B cell (primary cell): ENCODE measurements around the gene OR10G3. TPM values are rescaled to one million over a fixed set of nuclear protein-coding genes. Genes with fewer than 3 reads are reported as not detected.

ENCODE experiments used
- ATAC-seq: fragments of 200-7000 bp; cut with Tn5 transposase; one replicate; pipeline ENCODE4 v1.10.0; 2021; ENCODE audit warnings: low read depth, mild to moderate bottlenecking, moderate number of reproducible peaks, moderate library complexity
- CTCF ChIA-PET: fragments of 350-600 bp; sonication (Branson Sonifier 250); formaldehyde crosslinking; loops from one replicate; lab custom pipeline; 2021; ENCODE audit warnings: antibody characterized with exemption, inconsistent platforms; lab: Charles Lee
- POLR2A ChIA-PET: fragments of 350-600 bp; sonication (Branson Sonifier 250); formaldehyde crosslinking; loops from one replicate; lab custom pipeline; 2021; ENCODE audit warnings: antibody characterized with exemption; lab: Charles Lee
- DNase-seq: peaks from one replicate; pipeline ENCODE4 v3.0.0; 2013
- H2AFZ ChIP-seq: 2 replicates; pipeline ENCODE4 v1.6.1; 2012; ENCODE audit warnings: mild to moderate bottlenecking, low read depth, low read length; ENCODE audit not compliant: insufficient read depth, poor library complexity, severe bottlenecking
- H3K27ac ChIP-seq, 2 donors: 1 replicate in 1 of 2; 2 replicates in 1 of 2; pipeline ENCODE4 v1.5.1; 2012 to 2013; ENCODE audit warnings: low read length in 2 of 2, mild to moderate bottlenecking in 2 of 2, moderate library complexity in 1 of 2
- H3K27me3 ChIP-seq, 4 experiments: fragments of 200-600 bp in 1 of 4; sonication (generic) in 1 of 4; replicated peaks in 1 of 4; 1 replicate in 2 of 4; 2 replicates in 2 of 4; pipeline versions ENCODE4 v1.6.1 to v1.7.0; 2013 to 2016; ENCODE audit warnings: low read length in 3 of 4, mild to moderate bottlenecking in 2 of 4, mixed read lengths in 1 of 4, moderate library complexity in 1 of 4; ENCODE audit not compliant: insufficient read depth in 4 of 4, control insufficient read depth in 3 of 4; ENCODE audit errors: control extremely low read depth in 1 of 4
- H3K36me3 ChIP-seq, 2 experiments: replicated peaks in 1 of 2; 1 replicate in 1 of 2; 2 replicates in 1 of 2; pipeline versions ENCODE4 v1.6.1 to v1.7.1; 2013; ENCODE audit warnings: low read length in 1 of 2; ENCODE audit not compliant: insufficient read depth in 2 of 2, control insufficient read depth in 1 of 2; ENCODE audit errors: control extremely low read depth in 1 of 2, extremely low read depth in 1 of 2
- H3K4me1 ChIP-seq, 2 donors: fragments of 200-600 bp in 1 of 2; sonication (generic) in 1 of 2; 1 replicate in 1 of 2; 2 replicates in 1 of 2; pipeline versions ENCODE4 v1.5.1 to v1.6.1; 2013 to 2017; ENCODE audit warnings: low read length in 2 of 2; ENCODE audit not compliant: control insufficient read depth in 2 of 2, insufficient read depth in 2 of 2
- H3K4me2 ChIP-seq: replicated peaks from 2 replicates; pipeline ENCODE3; 2012; ENCODE audit warnings: mild to moderate bottlenecking, low read depth, low read length; ENCODE audit not compliant: poor library complexity, severe bottlenecking
- H3K4me3 ChIP-seq, 5 experiments: fragments of 200-600 bp in 1 of 5; sonication (generic) in 1 of 5; 1 replicate in 3 of 5; 2 replicates in 2 of 5; pipeline versions ENCODE4 v1.5.1 to v1.7.0; 2011 to 2016; ENCODE audit warnings: low read length in 4 of 5, mild to moderate bottlenecking in 4 of 5, low read depth in 2 of 5, control low read depth in 1 of 5, moderate library complexity in 1 of 5; ENCODE audit not compliant: insufficient read depth in 1 of 5; ENCODE audit errors: control extremely low read depth in 1 of 5, extremely low read depth in 1 of 5
- H3K79me2 ChIP-seq: fragments of 200-600 bp; sonication (generic); one replicate; pipeline ENCODE4 v1.6.0; 2016; ENCODE audit warnings: low read length; ENCODE audit not compliant: control insufficient read depth, insufficient read depth
- H3K9ac ChIP-seq: fragments of 200-600 bp; sonication (generic); 2 replicates; pipeline ENCODE4 v1.6.1; 2017; ENCODE audit warnings: mild to moderate bottlenecking, low read length, moderate library complexity
- H3K9me3 ChIP-seq, 3 donors: one replicate each; pipeline versions ENCODE4 v1.6.1 to v1.7.1; 2013; ENCODE audit warnings: low read length in 2 of 3; ENCODE audit not compliant: control insufficient read depth in 2 of 3, insufficient read depth in 1 of 3; ENCODE audit errors: control extremely low read depth in 1 of 3
- H4K20me1 ChIP-seq: 2 replicates; pipeline ENCODE4 v1.6.0; 2012; ENCODE audit warnings: mild to moderate bottlenecking, low read length; ENCODE audit not compliant: insufficient read depth, control insufficient read depth, poor library complexity, severe bottlenecking
- H3K27ac Mint-ChIP-seq: one replicate; pipeline ENCODE4 v1.8.0; 2021; ENCODE audit warnings: mixed read lengths
- H3K27me3 Mint-ChIP-seq: one replicate; pipeline ENCODE4 v1.8.0; 2021; ENCODE audit warnings: mixed read lengths
- H3K4me1 Mint-ChIP-seq: one replicate; pipeline ENCODE4 v1.8.0; 2021; ENCODE audit warnings: mixed read lengths
- H3K4me3 Mint-ChIP-seq: one replicate; pipeline ENCODE4 v1.8.0; 2021; ENCODE audit warnings: mixed read lengths
- H3K9me3 Mint-ChIP-seq: one replicate; pipeline ENCODE4 v1.8.0; 2022; ENCODE audit warnings: mixed read lengths; ENCODE audit not compliant: insufficient read depth
- EZH2 ChIP-seq: IDR thresholded peaks from 2 replicates; pipeline ENCODE4 v1.6.1; 2012; ENCODE audit warnings: borderline replicate concordance, low read depth, mild to moderate bottlenecking, moderate library complexity, low read length; ENCODE audit not compliant: insufficient read depth, poor library complexity, severe bottlenecking
- WGBS: methylation state at CpG from one replicate; pipeline ENCODE4 v1.1.5; 2013; ENCODE audit warnings: missing lambda C conversion rate; ENCODE audit not compliant: insufficient coverage; 5-methylcytosine and 5-hydroxymethylcytosine counted together
- intact Hi-C: fragments of 100-400 bp; cut with micrococcal nuclease; formaldehyde crosslinking; loops from one replicate; pipeline ENCODE4 v1.10.0; 2022
- polyA plus RNA-seq: library from polyadenylated mRNA; depleted of rRNA; stranded (reverse); fragments of >200 nt; gene quantifications from 2 replicates; pipeline ENCODE4 v1.2.3, GENCODE V29; 2012
- total RNA-seq, 2 donors: library from RNA; stranded (reverse); fragments of 120-200 nt in 1 of 2; gene quantifications; 1 replicate in 1 of 2; 2 replicates in 1 of 2; pipeline versions ENCODE4 v1.2.3 to v1.2.4, GENCODE V29; 2013 to 2022
- TF ChIP-seq, protein P1 (sequence below): fragments of 200-600 bp; IDR thresholded peaks from one replicate; pipeline ENCODE4 v1.8.0; 2022; ENCODE audit warnings: antibody characterized with exemption, mild to moderate bottlenecking

OR10G3 gene
- total and polyA plus RNA-seq, 2 donors (not counting 1 experiment from before 2014, with no cell fraction given): not detected

DNA sequence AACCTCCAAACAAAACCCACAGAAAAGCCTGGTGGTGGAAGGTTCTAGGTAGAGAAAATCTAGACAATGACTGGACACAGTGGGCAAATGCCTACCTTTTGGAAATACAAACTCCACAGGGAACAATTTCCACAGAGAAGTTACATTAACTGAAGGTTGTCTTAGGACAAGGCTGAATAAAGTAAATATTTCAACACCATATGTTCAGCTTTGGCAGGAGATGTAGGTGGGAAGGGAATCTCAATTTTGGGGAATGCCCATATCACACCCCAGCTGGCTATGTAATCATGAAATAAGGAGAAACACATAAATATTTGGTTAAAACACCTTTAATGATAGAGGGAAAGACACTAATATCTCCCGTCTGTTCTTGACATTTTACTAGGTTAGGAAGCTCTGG lies 59.1 kb downstream of the OR10G3 start:
- Mint-ChIP-seq H3K27me3 (peaks cover 37% of the 10 kb centered on the region), H3K4me3 (no peak overlapping the region), H3K27ac (no peak overlapping the region), H3K9me3 (no peaks in the 10 kb centered on the region), H3K4me1 (peaks cover 3% of the 10 kb centered on the region)
- DNase-seq (no peak), ATAC-seq (no peak)
- no peaks in the 10 kb centered on the region for H3K4me1 ChIP-seq
- POLR2A ChIA-PET: no interaction called here
- H3K9me3 ChIP-seq: no peaks in the 10 kb centered on the region
- H3K27ac ChIP-seq: no peak overlapping the region
- no peaks in the 10 kb centered on the region for H4K20me1 ChIP-seq
- H3K4me2 ChIP-seq: no peak overlapping the region
- WGBS: no CpG with 5 or more reads among the region's 1 CpG
- H2AFZ ChIP-seq: no peak overlapping the region
- no peak overlapping the region for H3K9ac ChIP-seq
- TF ChIP-seq, protein P1, sequence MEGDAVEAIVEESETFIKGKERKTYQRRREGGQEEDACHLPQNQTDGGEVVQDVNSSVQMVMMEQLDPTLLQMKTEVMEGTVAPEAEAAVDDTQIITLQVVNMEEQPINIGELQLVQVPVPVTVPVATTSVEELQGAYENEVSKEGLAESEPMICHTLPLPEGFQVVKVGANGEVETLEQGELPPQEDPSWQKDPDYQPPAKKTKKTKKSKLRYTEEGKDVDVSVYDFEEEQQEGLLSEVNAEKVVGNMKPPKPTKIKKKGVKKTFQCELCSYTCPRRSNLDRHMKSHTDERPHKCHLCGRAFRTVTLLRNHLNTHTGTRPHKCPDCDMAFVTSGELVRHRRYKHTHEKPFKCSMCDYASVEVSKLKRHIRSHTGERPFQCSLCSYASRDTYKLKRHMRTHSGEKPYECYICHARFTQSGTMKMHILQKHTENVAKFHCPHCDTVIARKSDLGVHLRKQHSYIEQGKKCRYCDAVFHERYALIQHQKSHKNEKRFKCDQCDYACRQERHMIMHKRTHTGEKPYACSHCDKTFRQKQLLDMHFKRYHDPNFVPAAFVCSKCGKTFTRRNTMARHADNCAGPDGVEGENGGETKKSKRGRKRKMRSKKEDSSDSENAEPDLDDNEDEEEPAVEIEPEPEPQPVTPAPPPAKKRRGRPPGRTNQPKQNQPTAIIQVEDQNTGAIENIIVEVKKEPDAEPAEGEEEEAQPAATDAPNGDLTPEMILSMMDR: no peak
- TF ChIP-seq EZH2: no peak
- CTCF ChIA-PET: no interaction called here
- intact Hi-C loops: no loop called here
- H3K27me3 ChIP-seq: peaks cover 0 to 4% (median 2%) of the 10 kb centered on the region in 4 experiments
- no peaks in the 10 kb centered on the region for H3K36me3 ChIP-seq
- H3K4me3 ChIP-seq: no peak overlapping the region
- no peaks in the 10 kb centered on the region for H3K79me2 ChIP-seq

DNA sequence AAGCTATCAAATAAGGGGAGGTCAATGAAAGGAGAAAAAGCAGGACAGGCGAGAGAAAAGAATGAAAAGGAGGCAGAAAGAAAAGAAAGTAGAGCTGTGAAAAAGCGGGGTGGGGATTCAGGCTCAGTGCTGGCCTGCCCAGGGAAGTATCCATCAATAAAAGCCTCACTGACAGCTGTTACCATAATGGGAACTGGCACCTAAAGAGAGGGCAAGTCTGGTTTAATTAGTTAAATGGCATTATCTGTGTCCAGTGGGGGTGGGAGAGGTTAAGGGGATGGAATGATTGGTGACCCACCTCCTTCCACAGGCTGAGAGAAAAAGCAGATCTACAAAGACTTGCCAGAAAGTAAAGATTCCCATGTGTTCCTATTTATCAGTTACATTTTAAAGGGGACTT lies 61.2 kb downstream of the OR10G3 start:
- no peaks in the 10 kb centered on the region for H3K9me3 Mint-ChIP-seq
- CTCF ChIA-PET: no interaction called here

More for the DNA sequence above, 61.2 kb downstream of the OR10G3 start:
- no peak overlapping the region for H3K4me2 ChIP-seq
- peaks cover 33% of the 10 kb centered on the region for H3K27me3 Mint-ChIP-seq
- WGBS: 100% methylated on average over 2 of the region's 2 CpGs
- no peaks in the 10 kb centered on the region for H3K27me3 ChIP-seq
- intact Hi-C loops: no loop called here
- DNase-seq: no peak
- ATAC-seq: no peak
- POLR2A ChIA-PET: no interaction called here
- H4K20me1 ChIP-seq: no peaks in the 10 kb centered on the region
- no peak overlapping the region for H2AFZ ChIP-seq
- H3K36me3 ChIP-seq: no peaks in the 10 kb centered on the region
- no peaks in the 10 kb centered on the region for H3K79me2 ChIP-seq
- no peaks in the 10 kb centered on the region for H3K4me1 Mint-ChIP-seq
- no peak overlapping the region for H3K4me3 Mint-ChIP-seq
- TF ChIP-seq, protein P1: no peak
- no peak for TF ChIP-seq EZH2
- H3K4me3 ChIP-seq: no peak overlapping the region
- no peak overlapping the region for H3K9ac ChIP-seq
- H3K9me3 ChIP-seq: no peaks in the 10 kb centered on the region
- H3K27ac Mint-ChIP-seq: no peak overlapping the region
- no peak overlapping the region for H3K27ac ChIP-seq
- no peaks in the 10 kb centered on the region for H3K4me1 ChIP-seq

Other genes starting within 250 kb of the OR10G3 start
- gene SUPT16H, start 196.1 kb downstream of the OR10G3 start, total RNA-seq: 78.3 and 84.4 TPM in 2 replicates
- 28.3 and 33.3 TPM in 2 replicates for gene SUPT16H, start 196.1 kb downstream of the OR10G3 start, polyA plus RNA-seq
- 155 and 157 TPM in 2 replicates for gene CHD8, start 124.0 kb downstream of the OR10G3 start, total RNA-seq
- gene CHD8, start 124.0 kb downstream of the OR10G3 start, polyA plus RNA-seq: 43.5 and 50.7 TPM in 2 replicates
- 46.5 and 46.8 TPM in 2 replicates for gene RAB2B, start 103.1 kb downstream of the OR10G3 start, total RNA-seq
- gene RAB2B, start 103.1 kb downstream of the OR10G3 start, polyA plus RNA-seq: 13.3 and 16.1 TPM in 2 replicates
- gene TOX4, start 102.9 kb downstream of the OR10G3 start, total RNA-seq: 74.1 and 83.2 TPM in 2 replicates
- gene TOX4, start 102.9 kb downstream of the OR10G3 start, polyA plus RNA-seq: 20.1 and 33.6 TPM in 2 replicates
- 118 and 124 TPM in 2 replicates for gene METTL3, start 68.7 kb downstream of the OR10G3 start, total RNA-seq
- gene METTL3, start 68.7 kb downstream of the OR10G3 start, polyA plus RNA-seq: 161 and 237 TPM in 2 replicates
- gene SALL2, start 53.7 kb downstream of the OR10G3 start, total RNA-seq: 1.3 and 2.5 TPM in 2 replicates
- 0.20 and 0.39 TPM in 2 replicates for gene SALL2, start 53.7 kb downstream of the OR10G3 start, polyA plus RNA-seq
- not detected in 2 replicates for gene OR10G2, start 54.9 kb upstream of the OR10G3 start, total RNA-seq
- not detected in 2 replicates for gene OR10G2, start 54.9 kb upstream of the OR10G3 start, polyA plus RNA-seq
- gene OR4E2, start 73.8 kb upstream of the OR10G3 start, total RNA-seq: not detected in 2 replicates
- gene OR4E2, start 73.8 kb upstream of the OR10G3 start, polyA plus RNA-seq: not detected in 2 replicates
- gene OR4E1, start 93.7 kb upstream of the OR10G3 start, total RNA-seq: not detected in 2 replicates
- not detected in 2 replicates for gene OR4E1, start 93.7 kb upstream of the OR10G3 start, polyA plus RNA-seq